Osteoblast (primary cell): ENCODE results near the gene WDR37. TPM values are rescaled to one million over a fixed set of nuclear protein-coding genes. Genes with fewer than 3 reads are reported as not detected.

Experiments used
- DNase-seq: peaks from one replicate; pipeline ENCODE4 v3.0.0; 2011; ENCODE audit warnings: low spot score, mixed read lengths; ENCODE audit not compliant: insufficient read length; ENCODE audit errors: missing footprints
- H2AFZ ChIP-seq: 2 replicates; pipeline ENCODE4 v1.6.0; 2011; ENCODE audit warnings: mild to moderate bottlenecking, low read length
- H3K27ac ChIP-seq: 2 replicates; pipeline ENCODE4 v1.5.1; 2011; ENCODE audit warnings: mild to moderate bottlenecking, low read depth, low read length, moderate library complexity
- H3K27me3 ChIP-seq: 2 replicates; pipeline ENCODE4 v1.6.0; 2012; ENCODE audit warnings: mild to moderate bottlenecking, control low read depth, inconsistent platforms, low read length, moderate library complexity; ENCODE audit not compliant: insufficient read depth
- H3K36me3 ChIP-seq: 2 replicates; pipeline ENCODE4 v1.5.1; 2011; ENCODE audit warnings: mild to moderate bottlenecking, low read length, control low read depth, moderate library complexity; ENCODE audit not compliant: insufficient read depth
- H3K4me1 ChIP-seq: 2 replicates; pipeline ENCODE4 v1.5.1; 2011; ENCODE audit warnings: mild to moderate bottlenecking, low read length, control low read depth, moderate library complexity; ENCODE audit not compliant: insufficient read depth
- H3K4me2 ChIP-seq: 2 replicates; pipeline ENCODE4 v1.6.0; 2011; ENCODE audit warnings: mild to moderate bottlenecking, low read length; ENCODE audit not compliant: insufficient read depth
- H3K4me3 ChIP-seq: fragments of 200-600 bp; sonication (generic); 3 replicates; pipeline ENCODE4 v1.5.1; 2012; ENCODE audit warnings: mild to moderate bottlenecking, low read length, inconsistent platforms; ENCODE audit not compliant: insufficient read depth
- H3K79me2 ChIP-seq: 2 replicates; pipeline ENCODE4 v1.6.0; 2012; ENCODE audit warnings: mild to moderate bottlenecking, low read length, control low read depth, inconsistent platforms; ENCODE audit not compliant: insufficient read depth
- H3K9me3 ChIP-seq: 2 replicates; pipeline ENCODE4 v1.5.1; 2011; ENCODE audit warnings: low read depth, low read length, control low read depth
- H4K20me1 ChIP-seq: 2 replicates; pipeline ENCODE4 v1.6.0; 2012; ENCODE audit warnings: mild to moderate bottlenecking, low read length, control low read depth; ENCODE audit not compliant: insufficient read depth
- CTCF ChIP-seq: IDR thresholded peaks from 2 replicates; pipeline ENCODE4 v1.5.1; 2011; ENCODE audit warnings: mild to moderate bottlenecking, low read depth, low read length, moderate library complexity; ENCODE audit errors: extremely low read depth
- total RNA-seq: library from RNA; depleted of rRNA; stranded (reverse); fragments of >200 nt; gene quantifications from 2 replicates; pipeline ENCODE4 v1.2.3, GENCODE V29; 2012

WDR37 gene
- total RNA-seq, 1 donor: 18.8 TPM

GRCh38 chr10:1085258-1085657 lies 29.1 kb downstream of the WDR37 start:
- no peak overlapping the region for H3K4me2 ChIP-seq
- TF ChIP-seq CTCF: no peak
- no peaks in the 10 kb centered on the region for H3K4me1 ChIP-seq
- no peak overlapping the region for H2AFZ ChIP-seq
- no peaks in the 10 kb centered on the region for H3K27me3 ChIP-seq
- no peak overlapping the region for H3K27ac ChIP-seq
- H3K9me3 ChIP-seq: no peaks in the 10 kb centered on the region
- H4K20me1 ChIP-seq: peaks cover 14% of the 10 kb centered on the region
- H3K36me3 ChIP-seq: peaks cover 61% of the 10 kb centered on the region
- no peak for DNase-seq
- H3K79me2 ChIP-seq: peaks cover 16% of the 10 kb centered on the region
- H3K4me3 ChIP-seq: no peak overlapping the region

DNA sequence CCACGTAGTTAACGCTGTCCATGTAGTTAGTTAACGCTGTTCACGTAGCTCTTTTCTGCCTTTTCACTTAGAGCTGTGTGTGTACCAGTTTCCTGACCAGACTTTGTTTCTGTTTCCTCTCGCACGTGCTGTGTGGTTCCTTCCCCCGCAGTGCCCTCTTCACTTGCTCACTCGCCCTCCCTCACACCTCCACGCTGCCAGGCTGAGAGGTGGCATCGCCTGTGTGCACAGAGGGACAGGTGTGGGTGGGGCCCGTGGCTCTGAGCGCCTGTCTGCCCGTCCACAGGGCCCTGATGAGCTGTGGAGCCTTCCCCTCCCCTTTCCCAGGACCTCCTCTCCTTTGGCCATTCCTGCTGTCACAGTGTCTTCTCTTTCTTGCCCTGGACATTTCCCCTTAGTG lies 30.6 kb downstream of the WDR37 start:
- H3K36me3 ChIP-seq: peaks cover 71% of the 10 kb centered on the region
- peaks cover 25% of the 10 kb centered on the region for H3K79me2 ChIP-seq
- no peak overlapping the region for H3K27ac ChIP-seq
- no peaks in the 10 kb centered on the region for H3K4me1 ChIP-seq
- DNase-seq: no peak
- H3K4me3 ChIP-seq: no peak overlapping the region
- H3K27me3 ChIP-seq: no peaks in the 10 kb centered on the region
- peaks cover 14% of the 10 kb centered on the region for H4K20me1 ChIP-seq
- H2AFZ ChIP-seq: no peak overlapping the region
- no peak for TF ChIP-seq CTCF
- no peak overlapping the region for H3K4me2 ChIP-seq
- no peaks in the 10 kb centered on the region for H3K9me3 ChIP-seq

GRCh38 chr10:1089017-1089689 lies 33.0 kb downstream of the WDR37 start:
- no peak for TF ChIP-seq CTCF
- Histone ChIP-seq H3K27ac (no peak overlapping the region), H3K27me3 (no peaks in the 10 kb centered on the region), H3K36me3 (peaks cover 71% of the 10 kb centered on the region), H2AFZ (no peak overlapping the region), H3K4me3 (no peak overlapping the region), H4K20me1 (peaks cover 10% of the 10 kb centered on the region), H3K9me3 (no peaks in the 10 kb centered on the region), H3K4me1 (no peaks in the 10 kb centered on the region), H3K79me2 (peaks cover 22% of the 10 kb centered on the region), H3K4me2 (no peak overlapping the region)
- DNase-seq: no peak

- Histone ChIP-seq H2AFZ (no peak overlapping the region), H4K20me1 (peaks cover 14% of the 10 kb centered on the region), H3K36me3 (peaks cover 69% of the 10 kb centered on the region), H3K4me3 (no peak overlapping the region), H3K27me3 (no peaks in the 10 kb centered on the region), H3K4me2 (no peak overlapping the region), H3K9me3 (no peaks in the 10 kb centered on the region), H3K4me1 (no peaks in the 10 kb centered on the region), H3K27ac (no peak overlapping the region), H3K79me2 (peaks cover 19% of the 10 kb centered on the region)
- TF ChIP-seq CTCF: no peak
- no peak for DNase-seq
Measured at GRCh38 chr10:1090696-1091095, 34.5 kb downstream of the WDR37 start.
